K562 (cell line): Measurements from ENCODE around the gene TMF1. TPM values are rescaled to one million over a fixed set of nuclear protein-coding genes. Genes with fewer than 3 reads are reported as not detected.

Experiments used
- GABPA ChIP-seq: fragments of 200-800 bp; sonication (Bioruptor generic); conservative IDR thresholded peaks from 2 replicates; pipeline ENCODE4 v1.6.1; 2016; ENCODE audit warnings: low read depth, missing genetic modification characterization, missing compliant biosample characterization
- MCM5 ChIP-seq: fragments of 450-650 bp; IDR thresholded peaks from 2 replicates; pipeline ENCODE4 v1.6.1; 2016; ENCODE audit warnings: low read depth
- PTBP1 ChIP-seq: fragments of 200-400 bp; formaldehyde crosslinking; IDR thresholded peaks from 2 replicates; pipeline ENCODE4 v1.6.1; 2017; ENCODE audit warnings: low read depth, low read length
- TCF7L2 ChIP-seq: fragments of 150-350 bp; IDR thresholded peaks from 2 replicates; pipeline ENCODE4 v1.6.1; 2016; ENCODE audit warnings: low read depth, mild to moderate bottlenecking, low read length, moderate library complexity
- ZNF143 ChIP-seq: sonication (generic); formaldehyde crosslinking; IDR thresholded peaks from 2 replicates; pipeline ENCODE4 v1.9.0; 2022; ENCODE audit warnings: mild to moderate bottlenecking, missing genetic modification reagents
- ZNF175 ChIP-seq: fragments of 200-800 bp; sonication (Bioruptor generic); IDR thresholded peaks from 2 replicates; pipeline ENCODE4 v1.6.1; 2016; ENCODE audit warnings: low read depth, mild to moderate bottlenecking, missing genetic modification characterization, missing compliant biosample characterization
- ZNF3 ChIP-seq: fragments of 250-450 bp; sonication (Bioruptor Pico); IDR thresholded peaks from 2 replicates; pipeline ENCODE4 v1.5.0; 2021; ENCODE audit warnings: mild to moderate bottlenecking, moderate library complexity
- ZNF695 ChIP-seq: fragments of 450-650 bp; formaldehyde crosslinking; IDR thresholded peaks from 2 replicates; pipeline ENCODE4 v1.4.0; 2020; ENCODE audit warnings: mild to moderate bottlenecking, moderate library complexity
- polyA plus RNA-seq, 8 experiments: library from polyadenylated mRNA; depleted of rRNA in 4 of 8; stranded (reverse) in 5 of 8; unstranded in 3 of 8; fragments of >200 nt; fragmentation: Nextera tagmentation in 2 of 8; fragmentation: Illumina TruSeq in 1 of 8; extraction: Ambion mirVana in 2 of 8; extraction: Trizol in 1 of 8; gene quantifications; 2 replicates each; pipeline versions ENCODE4 v1.2.1 to v1.2.3, GENCODE V29; 2011 to 2014; ENCODE audit warnings: inconsistent platforms in 1 of 8, missing spikeins in 1 of 8
- total RNA-seq, 7 experiments: library from RNA; depleted of rRNA in 6 of 7; stranded (reverse); fragments of >200 nt in 6 of 7; fragmentation: Illumina TruSeq in 2 of 7; extraction: Trizol in 2 of 7; gene quantifications; 2 replicates each; pipeline versions ENCODE4 v1.2.1 to v1.2.3, GENCODE V29; 2011 to 2021; ENCODE audit warnings: low replicate concordance in 1 of 7
- TF ChIP-seq, protein P1 (sequence below): fragments of 450-650 bp; IDR thresholded peaks from 2 replicates; pipeline ENCODE4 v1.6.1; 2016
- TF ChIP-seq, protein P2 (sequence below): IDR thresholded peaks from 2 replicates; pipeline ENCODE4 v1.6.1; 2011; ENCODE audit warnings: borderline replicate concordance, low read depth, mild to moderate bottlenecking, moderate library complexity, low read length; ENCODE audit not compliant: insufficient read depth, poor library complexity, severe bottlenecking
- TF ChIP-seq, protein P3 (sequence below): fragments of 200-600 bp; sonication (generic); IDR thresholded peaks from one replicate; pipeline ENCODE4 v1.6.1; 2012; ENCODE audit warnings: mild to moderate bottlenecking, low read depth, low read length, inconsistent platforms
- TF ChIP-seq, protein P4 (sequence below): sonication (generic); formaldehyde crosslinking; IDR thresholded peaks from 2 replicates; pipeline ENCODE4 v1.8.0; 2022; ENCODE audit warnings: missing genetic modification reagents, mild to moderate bottlenecking, moderate library complexity, borderline replicate concordance

Gene TMF1
- total and polyA plus RNA-seq, 9 of the 15 experiments (the other 6 are each of a cell fraction or from before 2014, with no cell fraction given): 3.1 to 13.9 (median 10.3) TPM

DNA sequence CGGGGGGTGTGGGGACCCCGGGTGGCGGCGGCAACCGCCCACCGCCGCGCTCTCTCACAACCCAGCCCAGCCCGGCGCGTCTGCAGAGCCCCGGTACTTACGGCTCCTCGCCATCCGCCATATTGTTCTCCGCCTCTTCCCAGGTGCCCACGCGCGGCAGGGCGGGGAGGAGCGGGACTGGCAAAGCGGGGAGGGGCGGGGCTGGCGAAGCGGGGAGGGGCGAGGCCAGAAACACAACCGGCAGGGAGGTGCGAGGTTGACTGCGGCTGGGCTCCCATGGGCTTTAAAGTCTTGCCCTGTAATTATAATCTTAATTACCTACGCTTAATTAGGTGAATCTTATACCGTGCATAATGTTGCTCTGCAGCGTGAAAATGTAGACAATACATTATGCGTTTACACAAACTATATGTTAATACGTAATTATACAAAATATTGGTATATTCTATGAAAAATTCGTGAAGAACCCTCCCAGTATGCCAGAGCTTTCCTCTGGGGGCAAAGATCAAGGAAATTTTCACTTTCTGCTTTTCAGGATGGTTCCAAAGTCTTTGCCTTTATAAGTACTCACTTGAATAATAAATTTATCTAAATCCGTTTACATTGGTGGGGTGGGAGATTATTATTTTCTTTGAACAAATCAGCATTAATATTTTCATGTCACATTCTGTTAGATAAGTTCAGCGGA, 28.2 kb upstream of the TMF1 start, which contains the start of gene UBA3 (continued):
- TF ChIP-seq, protein P1, sequence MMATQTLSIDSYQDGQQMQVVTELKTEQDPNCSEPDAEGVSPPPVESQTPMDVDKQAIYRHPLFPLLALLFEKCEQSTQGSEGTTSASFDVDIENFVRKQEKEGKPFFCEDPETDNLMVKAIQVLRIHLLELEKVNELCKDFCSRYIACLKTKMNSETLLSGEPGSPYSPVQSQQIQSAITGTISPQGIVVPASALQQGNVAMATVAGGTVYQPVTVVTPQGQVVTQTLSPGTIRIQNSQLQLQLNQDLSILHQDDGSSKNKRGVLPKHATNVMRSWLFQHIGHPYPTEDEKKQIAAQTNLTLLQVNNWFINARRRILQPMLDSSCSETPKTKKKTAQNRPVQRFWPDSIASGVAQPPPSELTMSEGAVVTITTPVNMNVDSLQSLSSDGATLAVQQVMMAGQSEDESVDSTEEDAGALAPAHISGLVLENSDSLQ: no peak
- TF ChIP-seq, protein P2, sequence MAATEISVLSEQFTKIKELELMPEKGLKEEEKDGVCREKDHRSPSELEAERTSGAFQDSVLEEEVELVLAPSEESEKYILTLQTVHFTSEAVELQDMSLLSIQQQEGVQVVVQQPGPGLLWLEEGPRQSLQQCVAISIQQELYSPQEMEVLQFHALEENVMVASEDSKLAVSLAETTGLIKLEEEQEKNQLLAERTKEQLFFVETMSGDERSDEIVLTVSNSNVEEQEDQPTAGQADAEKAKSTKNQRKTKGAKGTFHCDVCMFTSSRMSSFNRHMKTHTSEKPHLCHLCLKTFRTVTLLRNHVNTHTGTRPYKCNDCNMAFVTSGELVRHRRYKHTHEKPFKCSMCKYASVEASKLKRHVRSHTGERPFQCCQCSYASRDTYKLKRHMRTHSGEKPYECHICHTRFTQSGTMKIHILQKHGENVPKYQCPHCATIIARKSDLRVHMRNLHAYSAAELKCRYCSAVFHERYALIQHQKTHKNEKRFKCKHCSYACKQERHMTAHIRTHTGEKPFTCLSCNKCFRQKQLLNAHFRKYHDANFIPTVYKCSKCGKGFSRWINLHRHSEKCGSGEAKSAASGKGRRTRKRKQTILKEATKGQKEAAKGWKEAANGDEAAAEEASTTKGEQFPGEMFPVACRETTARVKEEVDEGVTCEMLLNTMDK: no peak
- TF ChIP-seq MCM5 (no peak), ZNF695 (CRISPR knock-in tag) (no peak), TCF7L2 (no peak), ZNF3 (CRISPR knock-in tag) (no peak), GABPA (tag) (no peak), ZNF143 (peak; percentile 56), ZNF175 (CRISPR knock-in tag) (no peak), PTBP1 (no peak)
- TF ChIP-seq, protein P3, sequence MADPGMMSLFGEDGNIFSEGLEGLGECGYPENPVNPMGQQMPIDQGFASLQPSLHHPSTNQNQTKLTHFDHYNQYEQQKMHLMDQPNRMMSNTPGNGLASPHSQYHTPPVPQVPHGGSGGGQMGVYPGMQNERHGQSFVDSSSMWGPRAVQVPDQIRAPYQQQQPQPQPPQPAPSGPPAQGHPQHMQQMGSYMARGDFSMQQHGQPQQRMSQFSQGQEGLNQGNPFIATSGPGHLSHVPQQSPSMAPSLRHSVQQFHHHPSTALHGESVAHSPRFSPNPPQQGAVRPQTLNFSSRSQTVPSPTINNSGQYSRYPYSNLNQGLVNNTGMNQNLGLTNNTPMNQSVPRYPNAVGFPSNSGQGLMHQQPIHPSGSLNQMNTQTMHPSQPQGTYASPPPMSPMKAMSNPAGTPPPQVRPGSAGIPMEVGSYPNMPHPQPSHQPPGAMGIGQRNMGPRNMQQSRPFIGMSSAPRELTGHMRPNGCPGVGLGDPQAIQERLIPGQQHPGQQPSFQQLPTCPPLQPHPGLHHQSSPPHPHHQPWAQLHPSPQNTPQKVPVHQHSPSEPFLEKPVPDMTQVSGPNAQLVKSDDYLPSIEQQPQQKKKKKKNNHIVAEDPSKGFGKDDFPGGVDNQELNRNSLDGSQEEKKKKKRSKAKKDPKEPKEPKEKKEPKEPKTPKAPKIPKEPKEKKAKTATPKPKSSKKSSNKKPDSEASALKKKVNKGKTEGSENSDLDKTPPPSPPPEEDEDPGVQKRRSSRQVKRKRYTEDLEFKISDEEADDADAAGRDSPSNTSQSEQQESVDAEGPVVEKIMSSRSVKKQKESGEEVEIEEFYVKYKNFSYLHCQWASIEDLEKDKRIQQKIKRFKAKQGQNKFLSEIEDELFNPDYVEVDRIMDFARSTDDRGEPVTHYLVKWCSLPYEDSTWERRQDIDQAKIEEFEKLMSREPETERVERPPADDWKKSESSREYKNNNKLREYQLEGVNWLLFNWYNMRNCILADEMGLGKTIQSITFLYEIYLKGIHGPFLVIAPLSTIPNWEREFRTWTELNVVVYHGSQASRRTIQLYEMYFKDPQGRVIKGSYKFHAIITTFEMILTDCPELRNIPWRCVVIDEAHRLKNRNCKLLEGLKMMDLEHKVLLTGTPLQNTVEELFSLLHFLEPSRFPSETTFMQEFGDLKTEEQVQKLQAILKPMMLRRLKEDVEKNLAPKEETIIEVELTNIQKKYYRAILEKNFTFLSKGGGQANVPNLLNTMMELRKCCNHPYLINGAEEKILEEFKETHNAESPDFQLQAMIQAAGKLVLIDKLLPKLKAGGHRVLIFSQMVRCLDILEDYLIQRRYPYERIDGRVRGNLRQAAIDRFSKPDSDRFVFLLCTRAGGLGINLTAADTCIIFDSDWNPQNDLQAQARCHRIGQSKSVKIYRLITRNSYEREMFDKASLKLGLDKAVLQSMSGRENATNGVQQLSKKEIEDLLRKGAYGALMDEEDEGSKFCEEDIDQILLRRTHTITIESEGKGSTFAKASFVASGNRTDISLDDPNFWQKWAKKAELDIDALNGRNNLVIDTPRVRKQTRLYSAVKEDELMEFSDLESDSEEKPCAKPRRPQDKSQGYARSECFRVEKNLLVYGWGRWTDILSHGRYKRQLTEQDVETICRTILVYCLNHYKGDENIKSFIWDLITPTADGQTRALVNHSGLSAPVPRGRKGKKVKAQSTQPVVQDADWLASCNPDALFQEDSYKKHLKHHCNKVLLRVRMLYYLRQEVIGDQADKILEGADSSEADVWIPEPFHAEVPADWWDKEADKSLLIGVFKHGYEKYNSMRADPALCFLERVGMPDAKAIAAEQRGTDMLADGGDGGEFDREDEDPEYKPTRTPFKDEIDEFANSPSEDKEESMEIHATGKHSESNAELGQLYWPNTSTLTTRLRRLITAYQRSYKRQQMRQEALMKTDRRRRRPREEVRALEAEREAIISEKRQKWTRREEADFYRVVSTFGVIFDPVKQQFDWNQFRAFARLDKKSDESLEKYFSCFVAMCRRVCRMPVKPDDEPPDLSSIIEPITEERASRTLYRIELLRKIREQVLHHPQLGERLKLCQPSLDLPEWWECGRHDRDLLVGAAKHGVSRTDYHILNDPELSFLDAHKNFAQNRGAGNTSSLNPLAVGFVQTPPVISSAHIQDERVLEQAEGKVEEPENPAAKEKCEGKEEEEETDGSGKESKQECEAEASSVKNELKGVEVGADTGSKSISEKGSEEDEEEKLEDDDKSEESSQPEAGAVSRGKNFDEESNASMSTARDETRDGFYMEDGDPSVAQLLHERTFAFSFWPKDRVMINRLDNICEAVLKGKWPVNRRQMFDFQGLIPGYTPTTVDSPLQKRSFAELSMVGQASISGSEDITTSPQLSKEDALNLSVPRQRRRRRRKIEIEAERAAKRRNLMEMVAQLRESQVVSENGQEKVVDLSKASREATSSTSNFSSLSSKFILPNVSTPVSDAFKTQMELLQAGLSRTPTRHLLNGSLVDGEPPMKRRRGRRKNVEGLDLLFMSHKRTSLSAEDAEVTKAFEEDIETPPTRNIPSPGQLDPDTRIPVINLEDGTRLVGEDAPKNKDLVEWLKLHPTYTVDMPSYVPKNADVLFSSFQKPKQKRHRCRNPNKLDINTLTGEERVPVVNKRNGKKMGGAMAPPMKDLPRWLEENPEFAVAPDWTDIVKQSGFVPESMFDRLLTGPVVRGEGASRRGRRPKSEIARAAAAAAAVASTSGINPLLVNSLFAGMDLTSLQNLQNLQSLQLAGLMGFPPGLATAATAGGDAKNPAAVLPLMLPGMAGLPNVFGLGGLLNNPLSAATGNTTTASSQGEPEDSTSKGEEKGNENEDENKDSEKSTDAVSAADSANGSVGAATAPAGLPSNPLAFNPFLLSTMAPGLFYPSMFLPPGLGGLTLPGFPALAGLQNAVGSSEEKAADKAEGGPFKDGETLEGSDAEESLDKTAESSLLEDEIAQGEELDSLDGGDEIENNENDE: no peak
- TF ChIP-seq, protein P4, sequence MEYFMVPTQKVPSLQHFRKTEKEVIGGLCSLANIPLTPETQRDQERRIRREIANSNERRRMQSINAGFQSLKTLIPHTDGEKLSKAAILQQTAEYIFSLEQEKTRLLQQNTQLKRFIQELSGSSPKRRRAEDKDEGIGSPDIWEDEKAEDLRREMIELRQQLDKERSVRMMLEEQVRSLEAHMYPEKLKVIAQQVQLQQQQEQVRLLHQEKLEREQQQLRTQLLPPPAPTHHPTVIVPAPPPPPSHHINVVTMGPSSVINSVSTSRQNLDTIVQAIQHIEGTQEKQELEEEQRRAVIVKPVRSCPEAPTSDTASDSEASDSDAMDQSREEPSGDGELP: no peak
